Vein endothelial cell (primary cell): ENCODE results near the gene PKDREJ. TPM values are rescaled to one million over a fixed set of nuclear protein-coding genes. Genes with fewer than 3 reads are reported as not detected.

ENCODE experiments used
- total RNA-seq: library from RNA; depleted of rRNA; stranded (reverse); fragments of >200 nt; gene quantifications from 2 replicates; pipeline ENCODE4 v1.2.3, GENCODE V29; 2012

Gene PKDREJ, protein sequence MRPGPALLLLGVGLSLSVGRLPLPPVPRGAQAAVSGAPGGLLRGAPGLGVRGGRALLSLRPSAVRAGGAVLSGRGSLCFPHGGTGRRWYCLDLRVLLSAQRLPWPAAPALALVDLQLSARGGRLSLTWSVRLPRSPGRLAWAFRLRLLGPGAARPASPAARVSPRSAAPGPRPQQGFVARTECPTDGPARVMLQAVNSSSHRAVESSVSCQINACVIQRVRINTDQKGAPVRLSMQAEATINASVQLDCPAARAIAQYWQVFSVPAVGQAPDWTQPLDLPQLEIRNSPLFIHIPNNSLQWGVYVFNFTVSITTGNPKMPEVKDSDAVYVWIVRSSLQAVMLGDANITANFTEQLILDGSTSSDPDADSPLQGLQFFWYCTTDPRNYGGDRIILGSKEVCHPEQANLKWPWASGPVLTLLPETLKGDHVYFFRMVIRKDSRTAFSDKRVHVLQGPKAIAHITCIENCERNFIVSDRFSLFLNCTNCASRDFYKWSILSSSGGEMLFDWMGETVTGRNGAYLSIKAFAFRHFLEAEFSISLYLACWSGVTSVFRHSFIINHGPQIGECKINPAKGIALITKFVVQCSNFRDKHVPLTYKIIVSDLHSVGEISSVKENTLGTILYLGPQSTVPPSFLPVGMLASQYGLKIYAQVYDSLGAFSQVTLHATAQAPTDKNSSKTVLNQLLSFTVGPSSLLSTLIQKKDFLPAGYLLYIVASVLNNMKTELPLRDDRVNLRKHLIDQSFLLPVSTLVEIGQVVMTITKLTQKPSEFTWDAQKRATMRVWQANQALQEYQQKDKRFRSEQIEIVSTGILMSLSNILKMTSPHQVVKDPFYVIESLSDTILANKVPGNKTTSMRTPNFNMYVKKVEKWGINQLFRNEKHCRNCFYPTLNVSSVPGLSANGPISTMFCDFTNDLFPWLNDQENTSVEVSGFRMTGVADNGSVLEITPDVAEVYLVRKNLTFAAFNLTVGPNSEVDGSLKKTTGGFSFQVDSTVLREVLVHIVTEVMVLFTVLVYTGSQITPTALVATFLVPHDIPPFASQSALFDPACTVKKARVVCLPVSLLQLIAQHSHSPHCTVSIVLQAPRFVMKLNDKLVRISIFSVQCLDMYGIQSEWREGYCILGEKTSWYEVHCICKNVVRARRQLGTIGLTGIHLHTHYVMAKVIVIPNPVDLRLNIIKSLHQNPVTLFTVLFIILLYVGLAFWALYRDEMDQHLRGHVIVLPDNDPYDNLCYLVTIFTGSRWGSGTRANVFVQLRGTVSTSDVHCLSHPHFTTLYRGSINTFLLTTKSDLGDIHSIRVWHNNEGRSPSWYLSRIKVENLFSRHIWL (N-terminal part only)
- not detected in 2 replicates for total RNA-seq

GRCh38 chr22:46263216-46263590 is at the start of gene PKDREJ:
TSS of gene PKDREJ (minus strand) at chr22:46263343. CDS start at chr22:46263322, 21 bp downstream.

DNA sequence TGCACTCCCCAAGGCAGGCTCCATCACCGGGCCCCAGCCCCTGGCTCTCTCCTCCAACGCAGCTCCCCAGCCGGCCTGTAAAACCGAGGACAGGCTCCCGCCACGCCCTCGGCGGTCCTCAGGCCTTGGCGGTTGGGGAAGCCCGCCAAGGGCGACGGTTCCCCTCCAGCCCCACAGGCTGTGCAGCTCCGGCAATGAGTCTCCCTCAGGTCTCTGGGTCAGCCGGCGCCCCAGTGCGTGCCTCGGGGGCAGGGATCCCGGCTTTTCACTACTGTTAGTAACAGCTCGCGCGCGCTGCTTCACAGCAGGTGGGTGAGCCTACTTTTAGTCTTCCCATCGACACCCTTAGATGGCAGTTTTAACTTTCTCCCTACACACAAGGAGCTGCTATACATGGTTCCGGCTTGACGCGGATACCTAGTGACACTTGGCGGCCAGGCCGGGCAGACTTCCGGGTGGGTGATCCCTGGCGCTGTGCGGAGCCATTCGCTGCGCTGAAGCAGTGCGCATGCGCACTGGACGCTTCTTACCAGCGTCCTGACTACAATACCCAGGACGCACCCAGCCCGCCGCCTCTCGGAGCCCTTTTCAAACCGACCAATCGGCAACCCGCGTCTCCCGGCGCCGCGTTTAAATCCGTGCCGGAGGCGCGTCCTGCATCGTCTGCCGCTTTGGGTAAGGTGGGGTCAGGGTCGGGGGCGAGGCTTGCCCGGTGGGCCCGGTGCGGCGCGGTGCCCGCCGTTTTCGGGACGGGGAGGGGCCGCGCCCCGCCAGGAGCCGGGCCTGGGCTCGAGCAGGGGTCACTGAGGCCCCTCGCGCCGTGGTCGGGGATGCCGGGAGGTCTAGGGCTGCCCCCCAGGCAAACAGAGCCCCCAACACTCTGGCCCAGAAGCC is 33.4 kb upstream of the PKDREJ start, which contains the start of gene GTSE1:
GTSE1 (plus strand) TSS at position 614 of the 894 bp plus-strand sequence. CDS start 531 bp downstream, outside the sequence.

GRCh38 chr22:46267431-46268279 is 4.5 kb upstream of the PKDREJ start, which contains the start of gene TTC38:
TSS of gene TTC38 (plus strand) at chr22:46268008. CDS start at chr22:46268040, 32 bp downstream.

DNA sequence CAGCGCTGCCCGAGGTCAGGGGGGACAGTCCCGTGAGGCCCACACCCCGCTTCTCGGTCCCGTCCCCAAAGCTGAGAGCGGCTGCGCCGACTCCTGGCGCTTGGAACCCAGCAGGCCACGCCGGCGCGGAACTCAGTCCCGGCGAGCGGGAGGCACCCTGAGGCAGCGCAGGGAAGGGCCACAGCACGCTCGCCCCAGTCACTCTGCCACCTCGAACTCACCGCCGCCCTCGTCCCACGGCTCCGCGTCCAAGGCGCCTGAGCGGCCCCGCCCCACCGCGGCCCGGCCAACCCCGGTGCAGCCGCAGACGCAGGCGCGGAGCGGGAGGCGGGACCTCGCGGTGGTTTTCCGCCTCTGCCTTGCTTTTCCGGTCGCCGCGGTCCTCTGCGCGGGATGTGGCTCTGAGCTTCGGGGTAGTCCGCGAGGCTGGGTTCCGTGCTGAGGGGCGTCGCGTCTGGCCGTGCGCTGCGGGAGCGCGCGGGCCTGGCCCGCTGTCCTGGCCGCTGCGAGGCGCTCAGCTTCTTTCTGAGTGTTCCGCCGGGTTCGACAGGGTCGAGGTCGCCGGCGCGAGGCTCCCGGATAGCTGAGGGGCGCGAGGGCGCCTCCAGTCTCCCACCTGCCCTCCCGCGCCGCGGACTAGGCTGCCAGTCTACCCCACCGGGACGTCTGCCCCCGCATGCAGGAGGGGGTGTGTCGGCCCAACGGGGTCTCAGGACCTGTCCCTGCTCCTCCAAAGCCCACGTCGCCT is 12.9 kb downstream of the PKDREJ start, which contains the start of gene CDPF1:
CDPF1 (minus strand) TSS at position 259 of the 748 bp plus-strand sequence. CDS start 2,009 bp downstream, outside the sequence.

Other genes with a start within 250 kb of the PKDREJ start
- gene PPARA, start 112.8 kb downstream of the PKDREJ start, total RNA-seq, result 8.2 and 10.7 TPM in 2 replicates
- 10.1 and 11.1 TPM in 2 replicates for gene CDPF1, start 13.1 kb downstream of the PKDREJ start, total RNA-seq
- 27.8 and 45.9 TPM in 2 replicates for gene TTC38, start 4.7 kb upstream of the PKDREJ start, total RNA-seq
- 8.8 and 15.7 TPM in 2 replicates for gene GTSE1, start 33.5 kb upstream of the PKDREJ start, total RNA-seq
- 28.4 and 29.6 TPM in 2 replicates for gene TRMU, start 72.4 kb upstream of the PKDREJ start, total RNA-seq